H1 (cell line): Measurements from ENCODE around the gene OPN5. TPM values are rescaled to one million over a fixed set of nuclear protein-coding genes. Genes with fewer than 3 reads are reported as not detected.

ENCODE experiments used
- CTCF ChIA-PET: fragments of 300-600 bp; sonication (Branson Sonifier 250); formaldehyde crosslinking; loops from one replicate; lab custom pipeline; 2021; ENCODE audit not compliant: partially characterized antibody; lab: Charles Lee
- POLR2A ChIA-PET: fragments of 300-600 bp; sonication (Branson Sonifier 250); formaldehyde crosslinking; loops from one replicate; lab custom pipeline; 2021; ENCODE audit warnings: inconsistent platforms; ENCODE audit not compliant: partially characterized antibody; lab: Charles Lee
- DNase-seq, 2 experiments: peaks; one replicate each; pipeline versions ENCODE4 v3.0.0 to v3.0.0-alpha.2; 2010 to 2022; ENCODE audit warnings: low spot score in 2 of 2, low read depth in 1 of 2, mixed read lengths in 1 of 2
- FAIRE-seq: peaks from 2 replicates; lab custom pipeline; 2011; peaks lifted over from hg19 to GRCh38; lab: Jason Lieb, UNC
- H2AFZ ChIP-seq: 2 replicates; pipeline ENCODE4 v1.8.1; 2012; ENCODE audit warnings: low read length, inconsistent platforms
- H2AK5ac ChIP-seq: 2 replicates; pipeline ENCODE4 v1.6.1; 2013; ENCODE audit warnings: low read depth, low read length
- H2BK120ac ChIP-seq: replicated peaks from 2 replicates; pipeline ENCODE3; 2013; ENCODE audit warnings: low read depth, low read length, inconsistent platforms
- H2BK12ac ChIP-seq: 2 replicates; pipeline ENCODE4 v1.6.1; 2013; ENCODE audit warnings: low read depth, low read length
- H2BK15ac ChIP-seq: 2 replicates; pipeline ENCODE4 v1.6.1; 2013; ENCODE audit warnings: low read length
- H2BK20ac ChIP-seq: 2 replicates; pipeline ENCODE4 v1.6.1; 2013; ENCODE audit warnings: low read length
- H2BK5ac ChIP-seq: 2 replicates; pipeline ENCODE4 v1.6.1; 2013; ENCODE audit warnings: low read depth, low read length
- H3K14ac ChIP-seq: 2 replicates; pipeline ENCODE4 v1.6.1; 2013; ENCODE audit warnings: inconsistent platforms; ENCODE audit not compliant: insufficient read length
- H3K18ac ChIP-seq: 2 replicates; pipeline ENCODE4 v1.6.1; 2013; ENCODE audit warnings: low read length; ENCODE audit errors: extremely low read depth
- H3K23ac ChIP-seq: 2 replicates; pipeline ENCODE4 v1.6.1; 2013; ENCODE audit warnings: inconsistent platforms; ENCODE audit not compliant: insufficient read length
- H3K23me2 ChIP-seq: 2 replicates; pipeline ENCODE4 v1.6.1; 2013; ENCODE audit warnings: low read depth, low read length
- H3K27ac ChIP-seq: 2 replicates; pipeline ENCODE4 v1.6.1; 2011; ENCODE audit warnings: low read depth, low read length, inconsistent platforms
- H3K27me3 ChIP-seq, 4 experiments: replicated peaks in 1 of 4; 1 replicate in 1 of 4; 2 replicates in 3 of 4; pipeline versions ENCODE4 v1.6.1 to v1.8.1; 2011 to 2013; ENCODE audit warnings: low read length in 3 of 4, mild to moderate bottlenecking in 3 of 4, inconsistent platforms in 2 of 4, mixed read lengths in 2 of 4, moderate library complexity in 1 of 4; ENCODE audit not compliant: control insufficient read depth in 3 of 4, insufficient read depth in 3 of 4; ENCODE audit errors: extremely low read depth in 1 of 4
- H3K36me3 ChIP-seq, 4 experiments: 2 replicates each; pipeline versions ENCODE4 v1.6.1 to v1.8.1; 2011 to 2013; ENCODE audit warnings: mild to moderate bottlenecking in 4 of 4, low read length in 3 of 4, moderate library complexity in 2 of 4, control low read depth in 1 of 4, inconsistent platforms in 1 of 4; ENCODE audit not compliant: insufficient read depth in 4 of 4, control insufficient read depth in 2 of 4
- H3K4ac ChIP-seq: replicated peaks from 2 replicates; pipeline ENCODE3; 2013; ENCODE audit warnings: low read length, low read depth, mixed read lengths, inconsistent platforms; ENCODE audit not compliant: insufficient read length
- H3K4me1 ChIP-seq, 4 experiments: replicated peaks in 1 of 4; 1 replicate in 1 of 4; 2 replicates in 3 of 4; pipeline versions ENCODE4 v1.6.1 to v1.8.1; 2011 to 2013; ENCODE audit warnings: low read length in 3 of 4, inconsistent platforms in 2 of 4, mixed read lengths in 1 of 4; ENCODE audit not compliant: insufficient read depth in 4 of 4, control insufficient read depth in 3 of 4
- H3K4me2 ChIP-seq, 2 experiments: 2 replicates each; pipeline versions ENCODE4 v1.6.1 to v1.8.1; 2011 to 2013; ENCODE audit warnings: low read depth in 2 of 2, low read length in 2 of 2, control low read depth in 1 of 2, inconsistent platforms in 1 of 2, mild to moderate bottlenecking in 1 of 2; ENCODE audit not compliant: insufficient read depth in 1 of 2
- H3K4me3 ChIP-seq, 4 experiments: fragments of 200-600, 300-600 bp in 1 of 4; sonication (generic), shearing (Covaris generic), sonication (Bioruptor Twin) in 1 of 4; 2 replicates each; pipeline versions ENCODE4 v1.5.1 to v1.8.1; 2011 to 2016; ENCODE audit warnings: low read length in 4 of 4, low read depth in 3 of 4, control low read depth in 2 of 4, inconsistent platforms in 2 of 4, mild to moderate bottlenecking in 2 of 4, mixed read lengths in 1 of 4, moderate library complexity in 1 of 4; ENCODE audit not compliant: insufficient read depth in 2 of 4; ENCODE audit errors: extremely low read depth in 1 of 4
- H3K56ac ChIP-seq: replicated peaks from 2 replicates; pipeline ENCODE3; 2013; ENCODE audit warnings: low read depth, mild to moderate bottlenecking, mixed read lengths, low read length, inconsistent platforms; ENCODE audit not compliant: insufficient read length
- H3K79me1 ChIP-seq: 2 replicates; pipeline ENCODE4 v1.6.1; 2013; ENCODE audit warnings: low read depth, low read length, control low read depth
- H3K79me2 ChIP-seq, 2 experiments: 2 replicates each; pipeline versions ENCODE4 v1.6.1 to v1.8.1; 2012 to 2013; ENCODE audit warnings: low read length in 2 of 2, mild to moderate bottlenecking in 2 of 2, inconsistent platforms in 1 of 2; ENCODE audit not compliant: insufficient read depth in 2 of 2, control insufficient read depth in 1 of 2
- H3K9ac ChIP-seq, 4 experiments: replicated peaks in 1 of 4; 1 replicate in 1 of 4; 2 replicates in 3 of 4; pipeline versions ENCODE4 v1.6.1 to v1.8.1; 2011 to 2013; ENCODE audit warnings: low read depth in 3 of 4, low read length in 3 of 4, control low read depth in 2 of 4, mild to moderate bottlenecking in 2 of 4, moderate library complexity in 2 of 4, inconsistent platforms in 1 of 4; ENCODE audit errors: extremely low read depth in 1 of 4
- H3K9me3 ChIP-seq, 2 experiments: 2 replicates each; pipeline versions ENCODE4 v1.6.1 to v1.8.1; 2012 to 2013; ENCODE audit warnings: mild to moderate bottlenecking in 2 of 2, moderate library complexity in 2 of 2, control low read depth in 1 of 2, inconsistent platforms in 1 of 2, low read depth in 1 of 2, low read length in 1 of 2, mixed read lengths in 1 of 2; ENCODE audit not compliant: insufficient read depth in 2 of 2
- H4K20me1 ChIP-seq, 2 experiments: replicated peaks in 1 of 2; 2 replicates each; pipeline versions ENCODE3 to v1.8.1; 2011 to 2013; ENCODE audit warnings: inconsistent platforms in 2 of 2, low read length in 2 of 2, mild to moderate bottlenecking in 1 of 2; ENCODE audit not compliant: insufficient read depth in 2 of 2, control insufficient read depth in 1 of 2
- H4K5ac ChIP-seq: 2 replicates; pipeline ENCODE4 v1.6.1; 2013; ENCODE audit warnings: low read length, low read depth, mixed read lengths, inconsistent platforms; ENCODE audit not compliant: insufficient read length
- H4K8ac ChIP-seq: 2 replicates; pipeline ENCODE4 v1.8.0; 2013; ENCODE audit warnings: mild to moderate bottlenecking, moderate library complexity, low read length, inconsistent platforms; ENCODE audit not compliant: insufficient read depth; ENCODE audit errors: extremely low read depth
- H4K91ac ChIP-seq: replicated peaks from 2 replicates; pipeline ENCODE3; 2013; ENCODE audit warnings: low read length, mixed read lengths, inconsistent platforms; ENCODE audit not compliant: insufficient read length
- CHD1 ChIP-seq: IDR thresholded peaks from 2 replicates; pipeline ENCODE4 v1.6.1; 2012; ENCODE audit warnings: low read depth, low read length, improper control_type of control experiment
- TAF7 ChIP-seq: optimal IDR thresholded peaks from 2 replicates; pipeline ENCODE3; 2011; ENCODE audit warnings: low read depth, mild to moderate bottlenecking, inconsistent platforms, low read length, moderate library complexity, borderline replicate concordance
- WGBS, 2 experiments: shearing (Covaris generic) in 1 of 2; methylation state at CpG; one replicate each; pipeline versions ENCODE4 v1.1.6 to v1.1.7; 2013 to 2015; ENCODE audit warnings: low lambda C conversion rate in 2 of 2, mixed read lengths in 2 of 2, inconsistent platforms in 1 of 2, low coverage in 1 of 2, missing lambda C conversion rate in 1 of 2; ENCODE audit not compliant: insufficient replicate concordance in 2 of 2, insufficient coverage in 1 of 2, insufficient read length in 1 of 2; ENCODE audit errors: extremely low coverage in 1 of 2, missing lambda C conversion rate in 1 of 2; 5-methylcytosine and 5-hydroxymethylcytosine counted together
- polyA plus RNA-seq, 7 experiments: library from polyadenylated mRNA; depleted of rRNA in 3 of 7; stranded (reverse) in 5 of 7; unstranded in 2 of 7; fragments of >200 nt in 5 of 7; fragments of 200-250 nt in 2 of 7; gene quantifications; 1 replicate in 5 of 7; 2 replicates in 1 of 7; 4 replicates in 1 of 7; pipeline versions ENCODE4 v1.2.1 to v1.2.3, GENCODE V29; 2011 to 2013; ENCODE audit warnings: missing spikeins in 2 of 7, mixed read lengths in 2 of 7
- total RNA-seq: library from RNA; stranded (reverse); fragmentation: NEBNext Ultra II Directional; extraction: Animal tissue kit (Norgen Biotek cat#: 25700); gene quantifications from 2 replicates; pipeline ENCODE4 v1.2.1, GENCODE V29; 2021

OPN5 gene
- total and polyA plus RNA-seq, 2 of the 8 experiments (the other 6 are each of a cell fraction or from before 2014, with no cell fraction given): not detected

DNA sequence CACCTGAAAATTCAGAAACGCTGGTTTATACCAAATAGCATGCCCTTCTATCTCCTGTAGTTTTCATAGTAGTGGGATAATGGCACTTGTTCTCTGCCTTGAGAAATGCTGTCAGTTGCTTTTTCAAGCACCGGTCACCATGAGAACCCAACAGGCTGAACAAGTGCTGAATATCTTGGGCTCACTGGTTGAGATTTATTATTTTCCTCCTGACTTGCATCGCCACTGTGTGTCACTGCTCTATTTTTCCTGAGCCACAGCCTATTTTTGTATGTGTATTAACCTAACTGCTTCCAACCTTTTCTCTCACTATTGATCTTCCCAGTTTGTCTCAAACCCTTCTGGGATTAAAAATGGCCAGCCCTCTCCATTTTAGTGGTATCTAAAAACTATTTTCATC lies 71.9 kb downstream of the OPN5 start:
- Histone ChIP-seq H3K14ac (no peak overlapping the region), H3K23ac (no peak overlapping the region), H3K79me1 (no peaks in the 10 kb centered on the region), H2BK12ac (no peak overlapping the region), H3K23me2 (no peaks in the 10 kb centered on the region), H3K4me3 (no peak overlapping the region), H3K79me2 (no peaks in the 10 kb centered on the region), H2BK20ac (no peak overlapping the region), H4K91ac (no peak overlapping the region), H2AFZ (no peak overlapping the region), H4K8ac (no peak overlapping the region), H2AK5ac (no peak overlapping the region), H3K56ac (no peak overlapping the region), H3K4me2 (no peak overlapping the region), H3K4me1 (no peaks in the 10 kb centered on the region), H3K9me3 (no peaks in the 10 kb centered on the region), H2BK5ac (no peak overlapping the region), H3K4ac (no peak overlapping the region), H4K20me1 (no peaks in the 10 kb centered on the region), H2BK15ac (no peak overlapping the region), H3K27ac (no peak overlapping the region), H4K5ac (no peak overlapping the region), H3K36me3 (no peaks in the 10 kb centered on the region), H3K9ac (no peak overlapping the region), H3K27me3 (no peaks in the 10 kb centered on the region), H3K18ac (no peak overlapping the region), H2BK120ac (no peak overlapping the region)
- DNase-seq: no peak
- CTCF ChIA-PET: no interaction called here
- POLR2A ChIA-PET: no interaction called here
- FAIRE-seq: no peak
- WGBS, 2 experiments: 93% methylated on average over 3 of the region's 3 CpGs; no CpG with 5 or more reads in 1 of the 2 experiments
- no peak for TF ChIP-seq TAF7
- no peak for TF ChIP-seq CHD1
